ENCODE results near the gene PLCL2.

DNA sequence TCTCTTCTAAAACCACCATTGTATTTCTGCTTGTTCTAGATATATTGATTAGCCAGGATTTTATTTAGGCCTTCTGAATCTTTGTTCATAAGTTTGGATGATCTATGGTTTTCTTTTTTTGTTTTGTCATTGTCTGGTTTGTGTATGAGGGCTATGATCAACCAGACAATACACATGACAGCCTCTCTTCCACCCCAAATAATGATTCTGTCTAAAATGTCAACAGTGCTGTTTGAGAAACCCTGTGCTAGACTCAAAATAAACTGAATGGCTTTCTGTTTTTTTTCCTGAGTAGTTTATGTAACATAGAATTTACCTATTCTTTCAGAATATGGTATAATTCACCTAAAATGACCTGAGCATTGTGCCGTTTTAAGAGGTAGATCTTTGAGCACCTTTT is 66.1 kb downstream of the PLCL2 start:
- TF ChIP-seq, protein P1, sequence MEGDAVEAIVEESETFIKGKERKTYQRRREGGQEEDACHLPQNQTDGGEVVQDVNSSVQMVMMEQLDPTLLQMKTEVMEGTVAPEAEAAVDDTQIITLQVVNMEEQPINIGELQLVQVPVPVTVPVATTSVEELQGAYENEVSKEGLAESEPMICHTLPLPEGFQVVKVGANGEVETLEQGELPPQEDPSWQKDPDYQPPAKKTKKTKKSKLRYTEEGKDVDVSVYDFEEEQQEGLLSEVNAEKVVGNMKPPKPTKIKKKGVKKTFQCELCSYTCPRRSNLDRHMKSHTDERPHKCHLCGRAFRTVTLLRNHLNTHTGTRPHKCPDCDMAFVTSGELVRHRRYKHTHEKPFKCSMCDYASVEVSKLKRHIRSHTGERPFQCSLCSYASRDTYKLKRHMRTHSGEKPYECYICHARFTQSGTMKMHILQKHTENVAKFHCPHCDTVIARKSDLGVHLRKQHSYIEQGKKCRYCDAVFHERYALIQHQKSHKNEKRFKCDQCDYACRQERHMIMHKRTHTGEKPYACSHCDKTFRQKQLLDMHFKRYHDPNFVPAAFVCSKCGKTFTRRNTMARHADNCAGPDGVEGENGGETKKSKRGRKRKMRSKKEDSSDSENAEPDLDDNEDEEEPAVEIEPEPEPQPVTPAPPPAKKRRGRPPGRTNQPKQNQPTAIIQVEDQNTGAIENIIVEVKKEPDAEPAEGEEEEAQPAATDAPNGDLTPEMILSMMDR (IDR thresholded peaks at IDR 0.05), result no peak
- no peak for TF ChIP-seq POLR2A (IDR thresholded peaks at IDR 0.05)
- TF ChIP-seq POLR2AphosphoS5 (IDR thresholded peaks at IDR 0.05), result no peak
- no peak for TF ChIP-seq EP300 (IDR thresholded peaks at IDR 0.05)
